HEK293T (cell line): ENCODE data around the gene RBFOX2.

ENCODE experiments used
- ARNT ChIP-seq: fragments of 450-650 bp; IDR thresholded peaks from 2 replicates; pipeline ENCODE4 v1.6.1; 2017; ENCODE audit warnings: mild to moderate bottlenecking
- BHLHE40 ChIP-seq: fragments of 450-650 bp; IDR thresholded peaks from 2 replicates; pipeline ENCODE4 v1.6.1; 2016; ENCODE audit warnings: mild to moderate bottlenecking, moderate library complexity, borderline replicate concordance
- CTBP1 ChIP-seq: fragments of 450-650 bp; IDR thresholded peaks from 2 replicates; pipeline ENCODE4 v1.6.1; 2016; ENCODE audit warnings: borderline replicate concordance
- FOXM1 ChIP-seq: fragments of 450-650 bp; IDR thresholded peaks from 2 replicates; pipeline ENCODE4 v1.6.1; 2017; ENCODE audit warnings: mild to moderate bottlenecking, borderline replicate concordance
- HDGF ChIP-seq: fragments of 450-650 bp; IDR thresholded peaks from 2 replicates; pipeline ENCODE4 v1.6.1; 2017; ENCODE audit warnings: antibody characterized with exemption, borderline replicate concordance
- PKNOX1 ChIP-seq: fragments of 450-650 bp; IDR thresholded peaks from 2 replicates; pipeline ENCODE4 v1.6.1; 2016
- SP1 ChIP-seq: fragments of 450-650 bp; IDR thresholded peaks from 2 replicates; pipeline ENCODE4 v1.6.1; 2017
- SUZ12 ChIP-seq: fragments of 450-650 bp; IDR thresholded peaks from 2 replicates; pipeline ENCODE4 v1.6.1; 2016; ENCODE audit warnings: mild to moderate bottlenecking

DNA sequence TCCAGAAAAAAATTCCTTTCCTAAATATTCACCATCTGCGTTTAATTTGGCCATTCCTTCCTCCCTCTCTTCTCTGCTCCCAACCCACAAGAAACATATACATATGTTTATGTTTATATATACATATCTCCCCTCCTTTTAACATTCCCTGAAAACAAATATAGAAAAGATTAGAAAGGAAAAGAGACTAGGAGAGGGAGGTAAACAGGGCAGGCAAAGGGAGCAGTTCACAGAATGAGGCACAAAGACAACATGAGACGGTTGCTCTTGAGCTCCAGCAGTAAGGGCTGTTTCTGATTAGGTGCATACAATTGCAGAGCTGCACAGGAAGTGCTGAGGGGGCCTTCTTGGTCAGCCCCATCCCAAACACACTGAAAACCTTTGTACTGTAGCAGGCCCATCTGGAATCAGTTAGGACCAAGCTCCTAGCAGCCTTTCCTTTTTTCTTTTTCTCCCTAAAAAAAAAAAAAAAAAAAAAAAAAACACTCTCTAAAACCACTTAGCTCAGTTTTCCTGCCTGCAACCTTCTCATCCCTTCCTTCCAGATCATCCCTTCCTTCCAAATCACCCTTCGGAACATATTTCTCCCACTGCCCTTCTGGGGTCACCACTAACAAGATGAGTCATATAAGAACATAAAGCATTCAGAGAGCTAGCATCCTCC, 57.0 kb downstream of the RBFOX2 start:
- TF ChIP-seq HDGF (no peak), PKNOX1 (no peak), SUZ12 (no peak), ARNT (no peak), BHLHE40 (no peak), FOXM1 (no peak), SP1 (no peak), CTBP1 (no peak)
